HepG2 (cell line): ENCODE data around the gene DNAJC30. TPM values are rescaled to one million over a fixed set of nuclear protein-coding genes. Genes with fewer than 3 reads are reported as not detected.
A peak's percentile ranks its signal among the peaks of the same experiment; 100 is the strongest.

Experiments used
- FOXK1 ChIP-seq: sonication (generic); formaldehyde crosslinking; IDR thresholded peaks from 2 replicates; pipeline ENCODE4 v1.4.0; 2020; ENCODE audit warnings: low read depth, missing genetic modification reagents, borderline replicate concordance
- NAIF1 ChIP-seq: sonication (generic); formaldehyde crosslinking; IDR thresholded peaks from 2 replicates; pipeline ENCODE4 v1.5.0; 2020; ENCODE audit warnings: mild to moderate bottlenecking, missing genetic modification reagents, borderline replicate concordance
- PAF1 ChIP-seq: IDR thresholded peaks from 2 replicates; pipeline ENCODE4 v1.6.1; 2016; ENCODE audit warnings: missing genetic modification reagents, missing compliant biosample characterization
- RARG ChIP-seq: sonication (generic); formaldehyde crosslinking; IDR thresholded peaks from 2 replicates; pipeline ENCODE4 v1.4.0; 2020; ENCODE audit warnings: low read depth, mild to moderate bottlenecking, missing genetic modification reagents
- RBM39 ChIP-seq: fragments of 200-400 bp; formaldehyde crosslinking; IDR thresholded peaks from one replicate; pipeline ENCODE4 v1.6.1; 2018; ENCODE audit warnings: antibody characterized with exemption, mild to moderate bottlenecking, low read depth, low read length; ENCODE audit not compliant: poor library complexity, severe bottlenecking
- ZBTB8A ChIP-seq: sonication (generic); formaldehyde crosslinking; IDR thresholded peaks from 2 replicates; pipeline ENCODE4 v1.4.0; 2020; ENCODE audit warnings: mild to moderate bottlenecking, low read depth, missing genetic modification reagents, borderline replicate concordance
- ZMAT3 ChIP-seq: sonication (generic); formaldehyde crosslinking; conservative IDR thresholded peaks from 2 replicates; pipeline ENCODE4 v1.7.0; 2021; ENCODE audit warnings: missing genetic modification reagents
- ZNF10 ChIP-seq: sonication (generic); formaldehyde crosslinking; IDR thresholded peaks from 2 replicates; pipeline ENCODE4 v1.4.0; 2020; ENCODE audit warnings: mild to moderate bottlenecking, low read depth, missing genetic modification reagents, borderline replicate concordance
- ZNF30 ChIP-seq: sonication (generic); formaldehyde crosslinking; IDR thresholded peaks from 2 replicates; pipeline ENCODE4 v1.5.0; 2020; ENCODE audit warnings: mild to moderate bottlenecking, missing genetic modification reagents
- ZNF34 ChIP-seq: sonication (generic); formaldehyde crosslinking; IDR thresholded peaks from 2 replicates; pipeline ENCODE4 v1.4.0; 2020; ENCODE audit warnings: mild to moderate bottlenecking, missing genetic modification reagents, borderline replicate concordance
- ZNF451 ChIP-seq: sonication (generic); formaldehyde crosslinking; IDR thresholded peaks from 2 replicates; pipeline ENCODE4 v1.5.0; 2020; ENCODE audit warnings: mild to moderate bottlenecking, missing genetic modification reagents
- ZNF496 ChIP-seq: sonication (generic); formaldehyde crosslinking; IDR thresholded peaks from 2 replicates; pipeline ENCODE4 v1.8.1; 2023; ENCODE audit warnings: mild to moderate bottlenecking, moderate library complexity, missing genetic modification reagents; ENCODE audit not compliant: insufficient replicate concordance
- polyA plus RNA-seq, 8 experiments: library from polyadenylated mRNA; depleted of rRNA in 3 of 8; stranded (reverse) in 7 of 8; unstranded in 1 of 8; fragments of >200 nt; fragmentation: Illumina TruSeq in 4 of 8; extraction: Trizol in 4 of 8; gene quantifications; 2 replicates each; pipeline versions ENCODE4 v1.2.1 to v1.2.3, GENCODE V29; 2011 to 2016; ENCODE audit warnings: low read depth in 4 of 8, missing spikeins in 1 of 8, mixed read lengths in 1 of 8; ENCODE audit not compliant: insufficient read depth in 1 of 8
- total RNA-seq, 5 experiments: library from RNA; depleted of rRNA; stranded (reverse); fragments of >200 nt; fragmentation: Illumina TruSeq; extraction: Trizol; gene quantifications; 2 replicates each; pipeline ENCODE4 v1.2.3, GENCODE V29; 2016; ENCODE audit warnings: low read depth in 1 of 5
- TF ChIP-seq, protein P1 (sequence below): sonication (generic); formaldehyde crosslinking; IDR thresholded peaks from 2 replicates; pipeline ENCODE4 v1.4.0; 2020; ENCODE audit warnings: missing genetic modification reagents, borderline replicate concordance
- TF ChIP-seq, protein P2 (sequence below): sonication (generic); IDR thresholded peaks from 2 replicates; pipeline ENCODE4 v1.6.1; 2016; ENCODE audit warnings: low read depth, borderline replicate concordance
- TF ChIP-seq, protein P3 (sequence below), 2 experiments: fragments of 450-650 bp in 1 of 2; sonication (generic) in 1 of 2; formaldehyde crosslinking in 1 of 2; IDR thresholded peaks; 2 replicates each; pipeline versions ENCODE4 v1.6.1 to v1.8.0; 2016 to 2022; ENCODE audit warnings: antibody characterized with exemption in 1 of 2, mild to moderate bottlenecking in 1 of 2, missing genetic modification reagents in 1 of 2

DNAJC30 gene
- total and polyA plus RNA-seq, 2 of the 13 experiments (the other 11 are each of a cell fraction or from before 2014, with no cell fraction given) = 3.3 to 3.8 TPM

DNA sequence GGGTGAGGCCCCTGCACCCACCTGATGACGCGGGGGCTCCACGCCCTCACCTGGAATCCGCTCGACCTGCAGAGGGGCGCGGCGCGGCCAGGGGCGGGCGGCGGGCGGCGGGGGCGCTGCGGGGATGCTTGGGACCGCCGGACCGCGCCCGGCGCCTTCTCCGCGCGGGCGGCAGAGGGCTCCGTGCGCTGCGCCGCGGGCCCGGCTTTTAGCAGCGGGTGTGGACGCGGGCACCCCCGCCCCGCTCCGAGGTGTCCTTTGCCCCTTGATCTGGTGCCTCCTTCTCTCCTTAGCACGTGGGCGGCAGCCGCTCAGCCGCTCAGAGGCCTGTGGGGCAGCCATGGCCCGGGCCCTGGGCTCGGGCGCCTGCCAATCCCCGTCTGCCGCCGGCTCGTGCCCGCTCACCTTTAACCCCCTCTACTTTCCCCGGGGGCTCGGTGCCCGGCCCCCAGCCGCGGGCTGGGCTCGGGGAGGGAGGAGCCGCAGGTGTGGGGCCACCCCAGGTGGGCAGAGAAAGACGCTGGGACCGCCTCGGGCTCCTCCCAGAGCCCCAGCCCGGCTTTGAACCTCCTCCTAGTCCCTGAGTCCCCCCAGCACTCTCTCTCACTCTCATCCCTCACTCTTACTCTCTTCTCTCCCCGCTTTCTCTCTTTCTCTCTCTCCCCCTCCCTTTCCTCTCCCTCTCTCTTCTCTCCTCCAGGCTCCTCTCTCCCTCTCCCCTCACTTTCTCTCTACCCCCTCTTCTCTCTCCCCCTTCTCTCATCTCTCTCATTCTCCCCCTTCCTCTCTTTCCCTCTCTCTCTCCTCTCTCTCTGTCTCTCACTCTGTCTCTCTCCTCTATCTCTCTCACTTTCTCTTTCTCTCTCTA, 35.3 kb downstream of the DNAJC30 start (continued):
- TF ChIP-seq, protein P1, sequence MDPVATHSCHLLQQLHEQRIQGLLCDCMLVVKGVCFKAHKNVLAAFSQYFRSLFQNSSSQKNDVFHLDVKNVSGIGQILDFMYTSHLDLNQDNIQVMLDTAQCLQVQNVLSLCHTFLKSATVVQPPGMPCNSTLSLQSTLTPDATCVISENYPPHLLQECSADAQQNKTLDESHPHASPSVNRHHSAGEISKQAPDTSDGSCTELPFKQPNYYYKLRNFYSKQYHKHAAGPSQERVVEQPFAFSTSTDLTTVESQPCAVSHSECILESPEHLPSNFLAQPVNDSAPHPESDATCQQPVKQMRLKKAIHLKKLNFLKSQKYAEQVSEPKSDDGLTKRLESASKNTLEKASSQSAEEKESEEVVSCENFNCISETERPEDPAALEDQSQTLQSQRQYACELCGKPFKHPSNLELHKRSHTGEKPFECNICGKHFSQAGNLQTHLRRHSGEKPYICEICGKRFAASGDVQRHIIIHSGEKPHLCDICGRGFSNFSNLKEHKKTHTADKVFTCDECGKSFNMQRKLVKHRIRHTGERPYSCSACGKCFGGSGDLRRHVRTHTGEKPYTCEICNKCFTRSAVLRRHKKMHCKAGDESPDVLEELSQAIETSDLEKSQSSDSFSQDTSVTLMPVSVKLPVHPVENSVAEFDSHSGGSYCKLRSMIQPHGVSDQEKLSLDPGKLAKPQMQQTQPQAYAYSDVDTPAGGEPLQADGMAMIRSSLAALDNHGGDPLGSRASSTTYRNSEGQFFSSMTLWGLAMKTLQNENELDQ (CRISPR knock-in tag) = no peak
- TF ChIP-seq, protein P2, sequence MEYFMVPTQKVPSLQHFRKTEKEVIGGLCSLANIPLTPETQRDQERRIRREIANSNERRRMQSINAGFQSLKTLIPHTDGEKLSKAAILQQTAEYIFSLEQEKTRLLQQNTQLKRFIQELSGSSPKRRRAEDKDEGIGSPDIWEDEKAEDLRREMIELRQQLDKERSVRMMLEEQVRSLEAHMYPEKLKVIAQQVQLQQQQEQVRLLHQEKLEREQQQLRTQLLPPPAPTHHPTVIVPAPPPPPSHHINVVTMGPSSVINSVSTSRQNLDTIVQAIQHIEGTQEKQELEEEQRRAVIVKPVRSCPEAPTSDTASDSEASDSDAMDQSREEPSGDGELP = peak; percentile 31; the same call in 1 of the 2 replicates
- TF ChIP-seq, protein P3, sequence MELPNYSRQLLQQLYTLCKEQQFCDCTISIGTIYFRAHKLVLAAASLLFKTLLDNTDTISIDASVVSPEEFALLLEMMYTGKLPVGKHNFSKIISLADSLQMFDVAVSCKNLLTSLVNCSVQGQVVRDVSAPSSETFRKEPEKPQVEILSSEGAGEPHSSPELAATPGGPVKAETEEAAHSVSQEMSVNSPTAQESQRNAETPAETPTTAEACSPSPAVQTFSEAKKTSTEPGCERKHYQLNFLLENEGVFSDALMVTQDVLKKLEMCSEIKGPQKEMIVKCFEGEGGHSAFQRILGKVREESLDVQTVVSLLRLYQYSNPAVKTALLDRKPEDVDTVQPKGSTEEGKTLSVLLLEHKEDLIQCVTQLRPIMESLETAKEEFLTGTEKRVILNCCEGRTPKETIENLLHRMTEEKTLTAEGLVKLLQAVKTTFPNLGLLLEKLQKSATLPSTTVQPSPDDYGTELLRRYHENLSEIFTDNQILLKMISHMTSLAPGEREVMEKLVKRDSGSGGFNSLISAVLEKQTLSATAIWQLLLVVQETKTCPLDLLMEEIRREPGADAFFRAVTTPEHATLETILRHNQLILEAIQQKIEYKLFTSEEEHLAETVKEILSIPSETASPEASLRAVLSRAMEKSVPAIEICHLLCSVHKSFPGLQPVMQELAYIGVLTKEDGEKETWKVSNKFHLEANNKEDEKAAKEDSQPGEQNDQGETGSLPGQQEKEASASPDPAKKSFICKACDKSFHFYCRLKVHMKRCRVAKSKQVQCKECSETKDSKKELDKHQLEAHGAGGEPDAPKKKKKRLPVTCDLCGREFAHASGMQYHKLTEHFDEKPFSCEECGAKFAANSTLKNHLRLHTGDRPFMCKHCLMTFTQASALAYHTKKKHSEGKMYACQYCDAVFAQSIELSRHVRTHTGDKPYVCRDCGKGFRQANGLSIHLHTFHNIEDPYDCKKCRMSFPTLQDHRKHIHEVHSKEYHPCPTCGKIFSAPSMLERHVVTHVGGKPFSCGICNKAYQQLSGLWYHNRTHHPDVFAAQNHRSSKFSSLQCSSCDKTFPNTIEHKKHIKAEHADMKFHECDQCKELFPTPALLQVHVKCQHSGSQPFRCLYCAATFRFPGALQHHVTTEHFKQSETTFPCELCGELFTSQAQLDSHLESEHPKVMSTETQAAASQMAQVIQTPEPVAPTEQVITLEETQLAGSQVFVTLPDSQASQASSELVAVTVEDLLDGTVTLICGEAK (IDR thresholded peaks at IDR 0.05) = no peak
- TF ChIP-seq, protein P3 (CRISPR knock-in tag; IDR thresholded peaks at IDR 0.05) = no peak
- no peak for TF ChIP-seq NAIF1 (CRISPR knock-in tag)
- peak; percentile 39 for TF ChIP-seq RBM39
- no peak for TF ChIP-seq ZNF30 (CRISPR knock-in tag)
- no peak for TF ChIP-seq ZBTB8A
- TF ChIP-seq RARG (CRISPR knock-in tag) = no peak
- no peak for TF ChIP-seq ZNF10 (CRISPR knock-in tag)
- no peak for TF ChIP-seq ZNF496 (CRISPR knock-in tag)
- no peak for TF ChIP-seq ZMAT3 (CRISPR knock-in tag)
- no peak for TF ChIP-seq FOXK1 (CRISPR knock-in tag)
- no peak for TF ChIP-seq ZNF34 (CRISPR knock-in tag)
- TF ChIP-seq PAF1 (CRISPR knock-in tag) = no peak
- TF ChIP-seq ZNF451 (CRISPR knock-in tag) = no peak
